ENCODE data around the gene AQP11. TPM values are rescaled to one million over a fixed set of nuclear protein-coding genes. Genes with fewer than 3 reads are reported as not detected.

The AQP11 gene
- polyA plus RNA-seq, 1 donor from 2014 or later = 7.4 TPM

DNA sequence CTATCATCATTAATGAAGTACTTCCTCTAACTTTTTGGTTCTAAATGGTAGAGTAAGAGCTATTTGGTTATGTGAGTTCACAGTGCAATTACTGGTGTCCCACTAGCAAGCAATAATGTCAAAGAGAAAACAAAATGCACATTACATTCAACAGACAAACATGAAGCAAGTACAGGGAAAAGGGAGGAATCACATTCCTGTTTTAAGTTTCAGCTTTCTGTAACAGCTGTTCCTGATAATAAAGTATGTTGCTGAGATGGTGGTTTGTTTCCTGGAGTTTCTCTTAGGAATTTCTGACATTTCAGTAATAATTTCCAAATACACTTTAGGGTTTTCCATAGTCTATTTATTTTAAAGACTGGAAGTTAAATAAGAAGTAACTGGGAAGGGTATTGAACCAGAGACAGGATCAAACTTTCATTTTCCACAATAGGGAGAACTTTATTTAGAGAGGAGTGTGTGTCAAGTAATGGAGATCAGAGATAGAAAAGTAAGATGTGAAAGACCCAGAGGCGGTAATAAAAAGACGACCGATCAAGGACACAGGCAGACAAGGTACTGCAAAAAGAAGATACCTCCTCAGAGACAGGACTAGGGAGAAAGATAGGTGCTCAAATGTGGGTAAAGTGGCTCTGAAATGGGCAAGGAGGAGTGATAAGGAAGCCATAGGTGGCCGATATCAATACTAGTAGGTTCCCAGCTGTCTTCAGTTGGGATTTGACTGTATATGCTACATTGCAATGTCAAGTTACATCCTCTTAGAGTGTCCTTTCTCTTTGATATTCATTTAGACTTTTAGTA, 68.7 kb downstream of the AQP11 start:
- Histone ChIP-seq H3K27me3 (ENCODE audit: insufficient read depth, low read depth, low read length) (no peaks in the 10 kb centered on the region), H4K20me1 (ENCODE audit: insufficient read depth) (no peaks in the 10 kb centered on the region), H3K79me2 (replicated peaks; ENCODE audit: insufficient read depth, low read length) (no peaks in the 10 kb centered on the region), H3K27ac (ENCODE audit: low read length) (no peak overlapping the region), H3K9me3 (ENCODE audit: low read length) (no peaks in the 10 kb centered on the region), H3K4me2 (ENCODE audit: low read length) (no peak overlapping the region), H3K36me3 (ENCODE audit: insufficient read depth, low read length) (no peaks in the 10 kb centered on the region), H3K9ac (ENCODE audit: low read length) (no peak overlapping the region), H2AFZ (ENCODE audit: low read depth, low read length) (no peak overlapping the region), H3K9me2 (ENCODE audit: insufficient read depth, low read length) (no peaks in the 10 kb centered on the region), H3K4me3 (ENCODE audit: low read length) (no peak overlapping the region), H3F3A (ENCODE audit: insufficient read depth, low read length, poor library complexity, severe bottlenecking) (no peaks in the 10 kb centered on the region)
- TF ChIP-seq RAD21 (conservative IDR thresholded peaks at IDR 0.05) = no peak
- TF ChIP-seq POLR2AphosphoS5 (IDR thresholded peaks at IDR 0.05) = no peak
- TF ChIP-seq EZH2 (IDR thresholded peaks at IDR 0.05; ENCODE audit: borderline replicate concordance, insufficient read depth, low read length, poor library complexity, severe bottlenecking) = no peak
- no peak for TF ChIP-seq MXI1 (conservative IDR thresholded peaks at IDR 0.05; ENCODE audit: poor library complexity, severe bottlenecking)
- TF ChIP-seq TAF1 (IDR thresholded peaks at IDR 0.05; ENCODE audit: low read depth) = no peak
- TF ChIP-seq, protein P1, sequence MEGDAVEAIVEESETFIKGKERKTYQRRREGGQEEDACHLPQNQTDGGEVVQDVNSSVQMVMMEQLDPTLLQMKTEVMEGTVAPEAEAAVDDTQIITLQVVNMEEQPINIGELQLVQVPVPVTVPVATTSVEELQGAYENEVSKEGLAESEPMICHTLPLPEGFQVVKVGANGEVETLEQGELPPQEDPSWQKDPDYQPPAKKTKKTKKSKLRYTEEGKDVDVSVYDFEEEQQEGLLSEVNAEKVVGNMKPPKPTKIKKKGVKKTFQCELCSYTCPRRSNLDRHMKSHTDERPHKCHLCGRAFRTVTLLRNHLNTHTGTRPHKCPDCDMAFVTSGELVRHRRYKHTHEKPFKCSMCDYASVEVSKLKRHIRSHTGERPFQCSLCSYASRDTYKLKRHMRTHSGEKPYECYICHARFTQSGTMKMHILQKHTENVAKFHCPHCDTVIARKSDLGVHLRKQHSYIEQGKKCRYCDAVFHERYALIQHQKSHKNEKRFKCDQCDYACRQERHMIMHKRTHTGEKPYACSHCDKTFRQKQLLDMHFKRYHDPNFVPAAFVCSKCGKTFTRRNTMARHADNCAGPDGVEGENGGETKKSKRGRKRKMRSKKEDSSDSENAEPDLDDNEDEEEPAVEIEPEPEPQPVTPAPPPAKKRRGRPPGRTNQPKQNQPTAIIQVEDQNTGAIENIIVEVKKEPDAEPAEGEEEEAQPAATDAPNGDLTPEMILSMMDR (IDR thresholded peaks at IDR 0.05; ENCODE audit: poor library complexity, severe bottlenecking) = no peak
- no peak for TF ChIP-seq EP300 (conservative IDR thresholded peaks at IDR 0.05; ENCODE audit: poor library complexity, severe bottlenecking)
- TF ChIP-seq, protein P2, sequence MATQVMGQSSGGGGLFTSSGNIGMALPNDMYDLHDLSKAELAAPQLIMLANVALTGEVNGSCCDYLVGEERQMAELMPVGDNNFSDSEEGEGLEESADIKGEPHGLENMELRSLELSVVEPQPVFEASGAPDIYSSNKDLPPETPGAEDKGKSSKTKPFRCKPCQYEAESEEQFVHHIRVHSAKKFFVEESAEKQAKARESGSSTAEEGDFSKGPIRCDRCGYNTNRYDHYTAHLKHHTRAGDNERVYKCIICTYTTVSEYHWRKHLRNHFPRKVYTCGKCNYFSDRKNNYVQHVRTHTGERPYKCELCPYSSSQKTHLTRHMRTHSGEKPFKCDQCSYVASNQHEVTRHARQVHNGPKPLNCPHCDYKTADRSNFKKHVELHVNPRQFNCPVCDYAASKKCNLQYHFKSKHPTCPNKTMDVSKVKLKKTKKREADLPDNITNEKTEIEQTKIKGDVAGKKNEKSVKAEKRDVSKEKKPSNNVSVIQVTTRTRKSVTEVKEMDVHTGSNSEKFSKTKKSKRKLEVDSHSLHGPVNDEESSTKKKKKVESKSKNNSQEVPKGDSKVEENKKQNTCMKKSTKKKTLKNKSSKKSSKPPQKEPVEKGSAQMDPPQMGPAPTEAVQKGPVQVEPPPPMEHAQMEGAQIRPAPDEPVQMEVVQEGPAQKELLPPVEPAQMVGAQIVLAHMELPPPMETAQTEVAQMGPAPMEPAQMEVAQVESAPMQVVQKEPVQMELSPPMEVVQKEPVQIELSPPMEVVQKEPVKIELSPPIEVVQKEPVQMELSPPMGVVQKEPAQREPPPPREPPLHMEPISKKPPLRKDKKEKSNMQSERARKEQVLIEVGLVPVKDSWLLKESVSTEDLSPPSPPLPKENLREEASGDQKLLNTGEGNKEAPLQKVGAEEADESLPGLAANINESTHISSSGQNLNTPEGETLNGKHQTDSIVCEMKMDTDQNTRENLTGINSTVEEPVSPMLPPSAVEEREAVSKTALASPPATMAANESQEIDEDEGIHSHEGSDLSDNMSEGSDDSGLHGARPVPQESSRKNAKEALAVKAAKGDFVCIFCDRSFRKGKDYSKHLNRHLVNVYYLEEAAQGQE (IDR thresholded peaks at IDR 0.05; ENCODE audit: borderline replicate concordance) = no peak
- TF ChIP-seq SMC3 (conservative IDR thresholded peaks at IDR 0.05; ENCODE audit: poor library complexity) = no peak

Small RNA genes within 50 kb of the gene (small RNA-seq; reads per million reads assigned to genes)
- 0 reads per million in 3 experiments for gene RNU7-59P

Other genes starting within 250 kb of the AQP11 start
- 65.2 and 83.6 TPM in 2 replicates for gene PAK1, start 115.9 kb upstream of the AQP11 start, polyA plus RNA-seq
- 178 and 179 TPM in 2 replicates for gene CLNS1A, start 47.8 kb downstream of the AQP11 start, polyA plus RNA-seq
- gene RSF1, start 230.8 kb downstream of the AQP11 start, polyA plus RNA-seq = 19.1 and 23.4 TPM in 2 replicates
- 3.8 and 9.7 TPM in 2 replicates for gene AAMDC, start 231.2 kb downstream of the AQP11 start, polyA plus RNA-seq